ENCODE results near the gene PLXNA1. TPM values are rescaled to one million over a fixed set of nuclear protein-coding genes. Genes with fewer than 3 reads are reported as not detected.

Gene PLXNA1
- total and polyA plus RNA-seq, 9 of the 15 experiments (the other 6 are each of a cell fraction or from before 2014, with no cell fraction given): 0.23 to 59.9 (median 16.8) TPM

GRCh38 chr3:126959136-126959920 is 23.6 kb upstream of the PLXNA1 start:
- Histone ChIP-seq H3K36me3 (ENCODE audit: control insufficient read depth, insufficient read depth, low read length) (no peaks in the 10 kb centered on the region), H3K79me2 (ENCODE audit: control insufficient read depth, insufficient read depth, low read length) (no peaks in the 10 kb centered on the region; the same call in 2 of the 3 replicates), H3K9ac (ENCODE audit: insufficient read depth in 1 of 2, low read depth in 2 of 2, low read length in 2 of 2) (no peak overlapping the region), H3K9me1 (ENCODE audit: control insufficient read depth, insufficient read depth, low read length) (no peaks in the 10 kb centered on the region), H3K4me2 (ENCODE audit: insufficient read depth, low read length) (no peak overlapping the region), H3K4me1 (replicated peaks in 1 of 2; ENCODE audit: control insufficient read depth in 2 of 2, insufficient read depth in 2 of 2, low read length in 2 of 2) (peaks cover 9 to 28% of the 10 kb centered on the region in 2 experiments; a peak in 4 of 5 replicates), H3K27ac (ENCODE audit: extremely low read depth, low read depth, low read length) (no peak overlapping the region), H3K4me3 (no peak overlapping the region), H3K9me3 (replicated peaks; ENCODE audit: control insufficient read depth, insufficient read depth, low read depth, low read length) (no peaks in the 10 kb centered on the region), H3K27me3 (ENCODE audit: control insufficient read depth in 2 of 2, insufficient read depth in 2 of 2, low read length in 2 of 2) (no peaks in the 10 kb centered on the region), H2AFZ (ENCODE audit: low read depth, low read length) (no peak overlapping the region), H4K20me1 (replicated peaks; ENCODE audit: control insufficient read depth, insufficient read depth, low read length) (no peaks in the 10 kb centered on the region)
- ATAC-seq: no peak
- no peak for FAIRE-seq
- no TSS peak for BruUV-seq (replicated peaks)
- intact Hi-C loops (cut with micrococcal nuclease) (no loop called here), in situ Hi-C loops (cut with MboI) (no loop called here)
- TF ChIP-seq ESRRB (CRISPR knock-in tag; IDR thresholded peaks at IDR 0.05; ENCODE audit: borderline replicate concordance) (no peak), HES1 (IDR thresholded peaks at IDR 0.05; ENCODE audit: low read depth) (no peak), XRCC5 (IDR thresholded peaks at IDR 0.05; ENCODE audit: low read depth, low read length) (no peak), MTA3 (IDR thresholded peaks at IDR 0.05; ENCODE audit: borderline replicate concordance) (no peak), FOS (IDR thresholded peaks at IDR 0.05; ENCODE audit: extremely low read depth, insufficient read length) (no peak), CHD1 (IDR thresholded peaks at IDR 0.05; ENCODE audit: low read length) (no peak), ZNF133 (CRISPR knock-in tag; IDR thresholded peaks at IDR 0.05) (no peak), SETDB1 (IDR thresholded peaks at IDR 0.05; ENCODE audit: low read length) (no peak), BRCA1 (IDR thresholded peaks at IDR 0.05) (no peak), BRCA1 (CRISPR knock-in tag; IDR thresholded peaks at IDR 0.05) (no peak), EP300 (IDR thresholded peaks at IDR 0.05; ENCODE audit: low read length) (no peak), TOE1 (IDR thresholded peaks at IDR 0.05; ENCODE audit: borderline replicate concordance) (no peak), TOE1 (CRISPR knock-in tag; IDR thresholded peaks at IDR 0.05; ENCODE audit: borderline replicate concordance, low read depth) (no peak), PHF20 (IDR thresholded peaks at IDR 0.05; ENCODE audit: partially characterized antibody) (no peak), TBL1XR1 (IDR thresholded peaks at IDR 0.05; ENCODE audit: low read length in 2 of 2) (no peak), RHOXF2B (CRISPR knock-in tag; conservative IDR thresholded peaks at IDR 0.05) (no peak), HNRNPH1 (optimal IDR thresholded peaks at IDR 0.05; ENCODE audit: low read depth, low read length) (no peak)
- TF ChIP-seq, protein P1, sequence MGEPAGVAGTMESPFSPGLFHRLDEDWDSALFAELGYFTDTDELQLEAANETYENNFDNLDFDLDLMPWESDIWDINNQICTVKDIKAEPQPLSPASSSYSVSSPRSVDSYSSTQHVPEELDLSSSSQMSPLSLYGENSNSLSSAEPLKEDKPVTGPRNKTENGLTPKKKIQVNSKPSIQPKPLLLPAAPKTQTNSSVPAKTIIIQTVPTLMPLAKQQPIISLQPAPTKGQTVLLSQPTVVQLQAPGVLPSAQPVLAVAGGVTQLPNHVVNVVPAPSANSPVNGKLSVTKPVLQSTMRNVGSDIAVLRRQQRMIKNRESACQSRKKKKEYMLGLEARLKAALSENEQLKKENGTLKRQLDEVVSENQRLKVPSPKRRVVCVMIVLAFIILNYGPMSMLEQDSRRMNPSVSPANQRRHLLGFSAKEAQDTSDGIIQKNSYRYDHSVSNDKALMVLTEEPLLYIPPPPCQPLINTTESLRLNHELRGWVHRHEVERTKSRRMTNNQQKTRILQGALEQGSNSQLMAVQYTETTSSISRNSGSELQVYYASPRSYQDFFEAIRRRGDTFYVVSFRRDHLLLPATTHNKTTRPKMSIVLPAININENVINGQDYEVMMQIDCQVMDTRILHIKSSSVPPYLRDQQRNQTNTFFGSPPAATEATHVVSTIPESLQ (CRISPR knock-in tag; IDR thresholded peaks at IDR 0.05): no peak
- no peak for DNase-seq (ENCODE audit: extremely low read depth in 1 of 4, low spot score in 3 of 4)
- POLR2A ChIA-PET: interaction anchor here (0.6 to 1.0 kb wide), 2 partner anchors 48 to 83 kb away, joined by 3 read pairs; no protein-coding TSS in a partner anchor
- CTCF ChIA-PET (ENCODE audit: low intra/inter-chr PET ratio): no interaction called here
- 64% methylated on average over 6 of the region's 10 CpGs for WGBS (ENCODE audit: insufficient coverage, low coverage, missing lambda C conversion rate)

Data from K562 (cell line).